Stimulated activated CD8-positive, alpha-beta memory T cell treated with anti-CD3 and anti-CD28 coated beads, Interleukin-15, amount 100 ng/mL, for 1 hour (primary cell): ENCODE results near the gene FHIT.

Source experiments
- DNase-seq: peaks from one replicate; pipeline ENCODE4 v3.0.0-alpha.2; 2020; ENCODE audit warnings: low read depth

Gene FHIT

GRCh38 chr3:60399861-60400845 is 851.1 kb downstream of the FHIT start:
- no peak for DNase-seq

GRCh38 chr3:60399292-60399691 is 852.0 kb downstream of the FHIT start:
- no peak for DNase-seq

GRCh38 chr3:60395173-60395762 is 856.0 kb downstream of the FHIT start:
- no peak for DNase-seq

GRCh38 chr3:60393946-60394345 is 857.3 kb downstream of the FHIT start:
- DNase-seq: no peak

GRCh38 chr3:60392501-60392900 is 858.8 kb downstream of the FHIT start:
- no peak for DNase-seq

GRCh38 chr3:60391292-60391691 is 860.0 kb downstream of the FHIT start:
- no peak for DNase-seq

- no peak for DNase-seq
These were observed 862.5 kb downstream of the FHIT start for GRCh38 chr3:60388731-60389130.

- no peak for DNase-seq
These were observed 864.9 kb downstream of the FHIT start for GRCh38 chr3:60386306-60386705.

- DNase-seq: no peak
These were observed 866.9 kb downstream of the FHIT start for GRCh38 chr3:60384341-60384740.

GRCh38 chr3:60383345-60383744 is 867.9 kb downstream of the FHIT start:
- no peak for DNase-seq

- no peak for DNase-seq
These were observed 884.8 kb downstream of the FHIT start for GRCh38 chr3:60366486-60366885.

GRCh38 chr3:60365360-60365759 is 885.9 kb downstream of the FHIT start:
- DNase-seq: no peak

- DNase-seq: no peak
These were observed 886.8 kb downstream of the FHIT start for GRCh38 chr3:60364475-60364874.

GRCh38 chr3:60363817-60364216 is 887.4 kb downstream of the FHIT start:
- DNase-seq: no peak

- no peak for DNase-seq
These were observed 895.4 kb downstream of the FHIT start for GRCh38 chr3:60355825-60356224.

- DNase-seq: no peak
These were observed 899.8 kb downstream of the FHIT start for GRCh38 chr3:60351481-60351880.

- DNase-seq: no peak
These were observed 906.9 kb downstream of the FHIT start for GRCh38 chr3:60344340-60344739.

GRCh38 chr3:60343831-60344230 is 907.4 kb downstream of the FHIT start:
- DNase-seq: no peak

- DNase-seq: no peak
These were observed 911.9 kb downstream of the FHIT start for GRCh38 chr3:60339304-60339703.

- no peak for DNase-seq
These were observed 913.8 kb downstream of the FHIT start for GRCh38 chr3:60337421-60337820.

GRCh38 chr3:60336061-60336460 is 915.2 kb downstream of the FHIT start:
- no peak for DNase-seq

GRCh38 chr3:60333710-60334109 is 917.5 kb downstream of the FHIT start:
- DNase-seq: no peak

- DNase-seq: no peak
These were observed 921.1 kb downstream of the FHIT start for GRCh38 chr3:60330107-60330506.
